ENCODE measurements around the gene KIAA0586.

DNA sequence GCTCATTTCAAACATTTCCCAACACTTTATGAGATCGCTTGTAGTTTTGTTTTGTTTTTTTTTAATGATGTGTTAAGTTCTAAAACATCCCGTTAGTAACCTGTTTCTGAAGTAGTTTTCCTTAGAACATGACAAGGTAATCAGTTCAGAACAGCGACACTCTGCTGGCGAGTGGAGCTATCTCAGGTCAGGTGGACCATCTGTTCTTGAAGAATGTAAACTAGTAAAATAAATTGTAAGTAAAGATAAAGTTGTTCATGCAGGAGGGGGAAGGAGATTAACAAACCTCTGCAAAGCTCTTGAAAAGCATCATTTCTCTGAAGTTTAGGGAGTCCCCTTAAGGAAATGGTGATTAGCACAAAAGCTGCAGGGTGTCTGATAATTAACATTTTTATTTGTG, 138.3 kb downstream of the KIAA0586 start:
- TF ChIP-seq, protein P1, sequence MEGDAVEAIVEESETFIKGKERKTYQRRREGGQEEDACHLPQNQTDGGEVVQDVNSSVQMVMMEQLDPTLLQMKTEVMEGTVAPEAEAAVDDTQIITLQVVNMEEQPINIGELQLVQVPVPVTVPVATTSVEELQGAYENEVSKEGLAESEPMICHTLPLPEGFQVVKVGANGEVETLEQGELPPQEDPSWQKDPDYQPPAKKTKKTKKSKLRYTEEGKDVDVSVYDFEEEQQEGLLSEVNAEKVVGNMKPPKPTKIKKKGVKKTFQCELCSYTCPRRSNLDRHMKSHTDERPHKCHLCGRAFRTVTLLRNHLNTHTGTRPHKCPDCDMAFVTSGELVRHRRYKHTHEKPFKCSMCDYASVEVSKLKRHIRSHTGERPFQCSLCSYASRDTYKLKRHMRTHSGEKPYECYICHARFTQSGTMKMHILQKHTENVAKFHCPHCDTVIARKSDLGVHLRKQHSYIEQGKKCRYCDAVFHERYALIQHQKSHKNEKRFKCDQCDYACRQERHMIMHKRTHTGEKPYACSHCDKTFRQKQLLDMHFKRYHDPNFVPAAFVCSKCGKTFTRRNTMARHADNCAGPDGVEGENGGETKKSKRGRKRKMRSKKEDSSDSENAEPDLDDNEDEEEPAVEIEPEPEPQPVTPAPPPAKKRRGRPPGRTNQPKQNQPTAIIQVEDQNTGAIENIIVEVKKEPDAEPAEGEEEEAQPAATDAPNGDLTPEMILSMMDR (IDR thresholded peaks at IDR 0.05): no peak
- no peak for TF ChIP-seq POLR2A (IDR thresholded peaks at IDR 0.05; ENCODE audit: low read depth)
- no peak for TF ChIP-seq POLR2AphosphoS5 (IDR thresholded peaks at IDR 0.05)
